Muscle layer of colon (tissue), 2 donors: ENCODE results near the gene UNC13D.

ENCODE experiments used
- H3K27ac ChIP-seq: one replicate; pipeline ENCODE4 v1.7.0; 2013; ENCODE audit warnings: low read depth, mild to moderate bottlenecking, low read length, moderate library complexity
- H3K27me3 ChIP-seq, 2 donors: one replicate each; pipeline ENCODE4 v1.7.0; 2013; ENCODE audit warnings: low read length in 2 of 2, mild to moderate bottlenecking in 2 of 2; ENCODE audit not compliant: insufficient read depth in 2 of 2, control insufficient read depth in 1 of 2
- H3K36me3 ChIP-seq: one replicate; pipeline ENCODE4 v1.7.0; 2013; ENCODE audit warnings: mild to moderate bottlenecking, low read length; ENCODE audit not compliant: insufficient read depth
- H3K4me1 ChIP-seq: one replicate; pipeline ENCODE4 v1.7.0; 2013; ENCODE audit warnings: mild to moderate bottlenecking, low read length; ENCODE audit not compliant: insufficient read depth
- H3K4me3 ChIP-seq, 2 donors: one replicate each; pipeline ENCODE4 v1.7.0; 2013; ENCODE audit warnings: low read length in 2 of 2, low read depth in 1 of 2, mild to moderate bottlenecking in 1 of 2, moderate library complexity in 1 of 2
- H3K9ac ChIP-seq: one replicate; pipeline ENCODE4 v1.7.0; 2013; ENCODE audit warnings: low read length
- H3K9me3 ChIP-seq: one replicate; pipeline ENCODE4 v1.7.0; 2013; ENCODE audit warnings: mild to moderate bottlenecking, low read length
- donor health status: abdominal sarcoma.
- donor health status: Adenocarcinoma of cecum.

UNC13D gene

GRCh38 chr17:75820094-75821080 lies 23.8 kb downstream of the UNC13D start:
- Histone ChIP-seq H3K4me1 (no peaks in the 10 kb centered on the region), H3K27ac (no peak overlapping the region), H3K4me3 (no peak overlapping the region), H3K9me3 (no peaks in the 10 kb centered on the region), H3K27me3 (no peaks in the 10 kb centered on the region), H3K36me3 (peaks cover 87% of the 10 kb centered on the region), H3K9ac (no peak overlapping the region)

GRCh38 chr17:75819678-75820077 lies 24.5 kb downstream of the UNC13D start:
- Histone ChIP-seq H3K4me3 (no peak overlapping the region), H3K4me1 (no peaks in the 10 kb centered on the region), H3K9me3 (no peaks in the 10 kb centered on the region), H3K27ac (no peak overlapping the region), H3K9ac (no peak overlapping the region), H3K27me3 (no peaks in the 10 kb centered on the region), H3K36me3 (peaks cover 92% of the 10 kb centered on the region)

DNA sequence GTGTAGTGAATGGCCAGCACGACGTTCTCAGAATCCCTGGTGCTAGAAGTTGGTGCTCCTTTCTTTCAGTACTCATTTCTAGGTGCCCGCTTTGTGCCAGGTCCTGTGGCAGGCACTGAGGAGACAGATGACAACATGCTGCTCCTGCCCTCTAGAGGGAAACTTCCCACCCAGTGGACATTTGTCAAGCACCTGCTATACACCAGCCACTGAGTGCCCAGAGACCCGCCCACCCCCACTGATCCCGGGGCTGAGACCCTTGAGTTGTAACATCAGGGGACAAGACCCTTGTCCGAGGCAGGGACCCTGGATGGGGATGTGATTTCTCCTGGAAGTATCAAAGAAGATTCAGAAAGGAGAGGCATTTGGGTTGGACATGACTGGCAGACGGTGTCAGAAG lies 25.1 kb downstream of the UNC13D start:
- no peaks in the 10 kb centered on the region for H3K4me1 ChIP-seq
- H3K4me3 ChIP-seq: no peak overlapping the region
- no peaks in the 10 kb centered on the region for H3K9me3 ChIP-seq
- no peaks in the 10 kb centered on the region for H3K27me3 ChIP-seq
- no peak overlapping the region for H3K27ac ChIP-seq
- H3K9ac ChIP-seq: no peak overlapping the region
- peaks cover 92% of the 10 kb centered on the region for H3K36me3 ChIP-seq

DNA sequence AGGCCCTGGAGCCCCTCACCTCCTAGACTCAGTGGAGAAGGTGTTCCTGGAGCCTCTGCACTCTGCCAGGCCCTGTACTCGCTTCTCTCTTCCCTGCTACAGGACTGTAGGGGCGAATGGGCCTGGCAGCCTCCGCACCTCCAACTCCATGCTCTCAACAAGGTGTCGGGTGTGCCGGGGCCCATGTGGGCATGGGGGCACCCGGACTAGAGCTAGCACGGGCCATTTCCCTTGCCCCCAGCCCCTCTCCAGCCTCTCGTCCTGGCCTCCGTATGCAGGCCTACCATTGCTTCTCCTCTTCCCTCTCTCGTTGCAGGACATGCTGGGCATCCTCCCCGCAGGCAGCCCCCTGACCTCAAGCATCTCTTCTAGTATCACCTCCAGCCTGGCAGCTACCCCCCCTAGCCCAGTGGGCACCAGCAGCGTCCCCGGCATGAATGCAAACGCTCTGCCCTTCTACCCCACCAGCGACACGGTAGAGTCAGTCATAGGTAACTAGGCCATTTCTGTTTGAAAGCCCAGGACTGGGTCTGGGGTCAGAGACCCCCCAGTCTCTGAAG lies 25.8 kb downstream of the UNC13D start:
- Histone ChIP-seq H3K27me3 (no peaks in the 10 kb centered on the region), H3K27ac (no peak overlapping the region), H3K9ac (no peak overlapping the region), H3K36me3 (peaks cover 91% of the 10 kb centered on the region), H3K4me1 (no peaks in the 10 kb centered on the region), H3K4me3 (no peak overlapping the region), H3K9me3 (no peaks in the 10 kb centered on the region)

- H3K4me1 ChIP-seq: no peaks in the 10 kb centered on the region
- no peaks in the 10 kb centered on the region for H3K9me3 ChIP-seq
- H3K27ac ChIP-seq: no peak overlapping the region
- no peaks in the 10 kb centered on the region for H3K27me3 ChIP-seq
- no peak overlapping the region for H3K9ac ChIP-seq
- H3K4me3 ChIP-seq: no peak overlapping the region
- peaks cover 92% of the 10 kb centered on the region for H3K36me3 ChIP-seq
These were observed 26.6 kb downstream of the UNC13D start for GRCh38 chr17:75817571-75817970.

DNA sequence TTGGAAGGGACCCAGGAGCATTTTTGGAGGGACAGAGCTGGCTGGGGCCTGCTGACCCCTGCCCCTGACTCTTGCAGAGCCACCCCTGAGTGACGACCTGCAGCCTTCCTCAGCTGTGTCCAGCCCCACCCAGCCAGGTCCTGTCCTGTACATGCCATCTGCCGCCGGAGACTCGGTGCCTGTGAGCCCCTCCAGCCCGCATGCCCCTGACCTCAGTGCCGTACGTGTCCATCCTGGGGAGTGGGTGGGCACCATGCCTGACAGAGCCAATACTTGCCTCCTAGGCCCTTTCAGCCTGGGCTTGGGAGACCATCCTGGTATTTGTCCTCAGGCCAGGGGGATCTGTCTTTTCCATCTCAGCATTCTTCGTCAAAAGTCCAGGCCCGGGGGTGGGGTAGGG lies 27.5 kb downstream of the UNC13D start:
- Histone ChIP-seq H3K36me3 (peaks cover 92% of the 10 kb centered on the region), H3K4me1 (no peaks in the 10 kb centered on the region), H3K9me3 (no peaks in the 10 kb centered on the region), H3K27ac (no peak overlapping the region), H3K9ac (no peak overlapping the region), H3K4me3 (no peak overlapping the region), H3K27me3 (no peaks in the 10 kb centered on the region)

DNA sequence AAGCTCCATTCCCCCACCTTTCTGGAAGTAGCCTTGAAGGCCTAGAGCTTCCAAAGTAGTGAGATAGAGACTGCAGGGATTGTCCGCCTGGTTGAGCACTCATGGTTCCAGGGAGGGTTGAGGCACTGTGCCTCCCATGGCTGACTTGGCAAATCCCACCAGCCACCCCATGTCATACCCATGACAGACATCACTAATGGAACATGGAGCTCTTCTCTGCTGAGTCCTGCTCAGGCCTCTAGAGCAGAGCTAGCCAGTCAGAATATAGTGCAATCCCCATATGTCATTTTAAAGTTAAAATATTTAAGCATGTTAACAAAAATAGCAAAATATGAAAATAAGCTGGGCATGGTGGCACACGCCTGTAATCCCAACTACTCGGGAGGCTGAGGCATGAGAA lies 28.8 kb downstream of the UNC13D start:
- H3K9ac ChIP-seq: no peak overlapping the region
- H3K4me1 ChIP-seq: no peaks in the 10 kb centered on the region
- H3K36me3 ChIP-seq: peaks cover 87% of the 10 kb centered on the region
- H3K27me3 ChIP-seq: no peaks in the 10 kb centered on the region
- no peak overlapping the region for H3K27ac ChIP-seq
- H3K9me3 ChIP-seq: no peaks in the 10 kb centered on the region
- H3K4me3 ChIP-seq: no peak overlapping the region

DNA sequence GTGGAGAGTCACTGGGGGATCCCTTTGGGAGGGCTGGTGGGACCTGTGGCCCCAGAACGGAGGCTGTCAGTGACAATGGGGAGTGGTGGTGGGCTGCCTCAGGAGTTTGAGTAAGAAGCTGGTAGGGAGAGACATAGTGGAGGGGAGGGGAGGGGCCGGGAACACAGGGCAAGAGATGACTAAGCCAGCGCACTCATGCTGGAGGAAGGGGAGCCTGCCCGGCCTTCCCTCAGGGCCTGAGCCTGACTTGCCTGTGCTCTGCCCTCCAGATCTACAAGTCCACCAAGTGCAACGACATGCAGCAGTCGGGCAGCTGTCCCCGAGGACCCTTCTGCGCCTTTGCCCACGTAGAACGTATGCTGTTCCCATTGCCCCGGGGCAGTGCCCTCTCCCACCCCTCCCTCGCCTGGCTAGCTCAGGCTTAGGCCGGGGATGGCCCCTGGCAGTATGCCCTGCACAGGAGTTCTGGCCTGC lies 29.3 kb downstream of the UNC13D start:
- Histone ChIP-seq H3K4me3 (no peak overlapping the region), H3K9me3 (no peaks in the 10 kb centered on the region), H3K9ac (no peak overlapping the region), H3K36me3 (peaks cover 86% of the 10 kb centered on the region), H3K27ac (no peak overlapping the region), H3K4me1 (no peaks in the 10 kb centered on the region), H3K27me3 (no peaks in the 10 kb centered on the region)

GRCh38 chr17:75814021-75814395 lies 30.2 kb downstream of the UNC13D start:
- H3K9ac ChIP-seq: no peak overlapping the region
- H3K27me3 ChIP-seq: no peaks in the 10 kb centered on the region
- H3K4me1 ChIP-seq: peaks cover 5% of the 10 kb centered on the region
- no peak overlapping the region for H3K27ac ChIP-seq
- H3K4me3 ChIP-seq: no peak overlapping the region
- H3K9me3 ChIP-seq: no peaks in the 10 kb centered on the region
- H3K36me3 ChIP-seq: peaks cover 81% of the 10 kb centered on the region

- no peak overlapping the region for H3K27ac ChIP-seq
- H3K4me1 ChIP-seq: peaks cover 9% of the 10 kb centered on the region
- H3K36me3 ChIP-seq: peaks cover 74% of the 10 kb centered on the region
These were observed 30.9 kb downstream of the UNC13D start for GRCh38 chr17:75813081-75814020.

More at GRCh38 chr17:75813081-75814020, 30.9 kb downstream of the UNC13D start:
- no peak overlapping the region for H3K4me3 ChIP-seq
- H3K9ac ChIP-seq: no peak overlapping the region
- no peaks in the 10 kb centered on the region for H3K9me3 ChIP-seq
- no peaks in the 10 kb centered on the region for H3K27me3 ChIP-seq
